Tibial artery (tissue), 4 donors: ENCODE data around the gene IREB2.

Source experiments
- DNase-seq, 2 donors: peaks; one replicate each; pipeline ENCODE4 v3.0.0-alpha.2; 2019
- H3K27ac ChIP-seq, 2 donors: fragments of 200-600 bp; sonication (generic) in 1 of 2; 1 replicate in 1 of 2; 2 replicates in 1 of 2; pipeline ENCODE4 v1.5.1; 2018 to 2019; ENCODE audit warnings: mild to moderate bottlenecking in 1 of 2
- H3K27me3 ChIP-seq, 2 donors: fragments of 200-600 bp; sonication (generic) in 1 of 2; one replicate each; pipeline versions ENCODE4 v1.5.1 to v1.6.0; 2016 to 2019
- H3K36me3 ChIP-seq, 3 donors: fragments of 200-600 bp; sonication (generic) in 2 of 3; one replicate each; pipeline ENCODE4 v1.5.1; 2016 to 2019; ENCODE audit warnings: mild to moderate bottlenecking in 2 of 3
- H3K4me1 ChIP-seq, 4 donors: fragments of 200-600 bp; sonication (generic) in 2 of 4; 1 replicate in 3 of 4; 2 replicates in 1 of 4; pipeline ENCODE4 v1.5.1; 2016 to 2019
- H3K4me3 ChIP-seq, 2 donors: fragments of 200-600 bp; sonication (generic) in 1 of 2; 1 replicate in 1 of 2; 2 replicates in 1 of 2; pipeline ENCODE4 v1.5.1; 2018 to 2019; ENCODE audit warnings: mild to moderate bottlenecking in 2 of 2
- H3K9me3 ChIP-seq, 3 donors: fragments of 200-600 bp; sonication (generic) in 1 of 3; one replicate each; pipeline ENCODE4 v1.5.1; 2016 to 2019
- CTCF ChIP-seq, 2 experiments: fragments of 200-600 bp in 1 of 2; fragments of 450-650 bp in 1 of 2; IDR thresholded peaks; one replicate each; pipeline ENCODE4 v1.5.1; 2017 to 2019; ENCODE audit warnings: antibody characterized with exemption in 2 of 2, mild to moderate bottlenecking in 1 of 2, moderate library complexity in 1 of 2
- intact Hi-C: fragments of 100-400 bp; cut with DNase I; formaldehyde crosslinking; loops from one replicate; pipeline ENCODE4 v1.15.0; 2023; ENCODE audit warnings: low total_unique reads

The IREB2 gene

GRCh38 chr15:78461171-78461888, 23.3 kb downstream of the IREB2 start:
- TF ChIP-seq CTCF (IDR thresholded peaks at IDR 0.05): no peak
- no peak for DNase-seq
- peaks cover 0 to 19% (median 4%) of the 10 kb centered on the region in 4 donors for H3K4me1 ChIP-seq
- H3K27me3 ChIP-seq: no peaks in the 10 kb centered on the region
- intact Hi-C loops: no loop called here
- H3K27ac ChIP-seq: no peak overlapping the region
- peaks cover 5 to 25% (median 24%) of the 10 kb centered on the region in 3 donors for H3K36me3 ChIP-seq
- H3K9me3 ChIP-seq: no peaks in the 10 kb centered on the region
- H3K4me3 ChIP-seq: no peak overlapping the region

GRCh38 chr15:78469031-78469430, 31.0 kb downstream of the IREB2 start:
- no peak overlapping the region for H3K4me3 ChIP-seq
- DNase-seq: no peak
- no peak overlapping the region for H3K27ac ChIP-seq
- H3K36me3 ChIP-seq: peaks cover 66 to 81% (median 74%) of the 10 kb centered on the region in 3 donors
- no peak for TF ChIP-seq CTCF (IDR thresholded peaks at IDR 0.05)
- intact Hi-C loops: no loop called here
- H3K4me1 ChIP-seq: peaks cover 0 to 7% (median 0%) of the 10 kb centered on the region in 4 donors
- H3K9me3 ChIP-seq: no peaks in the 10 kb centered on the region
- no peaks in the 10 kb centered on the region for H3K27me3 ChIP-seq

- Histone ChIP-seq H3K27me3 (no peaks in the 10 kb centered on the region), H3K4me3 (no peak overlapping the region), H3K4me1 (no peaks in the 10 kb centered on the region), H3K9me3 (no peaks in the 10 kb centered on the region), H3K27ac (no peak overlapping the region), H3K36me3 (peaks cover 73 to 77% (median 73%) of the 10 kb centered on the region in 3 donors)
- DNase-seq: no peak
- intact Hi-C loops: no loop called here
- no peak for TF ChIP-seq CTCF (IDR thresholded peaks at IDR 0.05)
Observed at GRCh38 chr15:78477295-78477694, 39.3 kb downstream of the IREB2 start.

- no peak for DNase-seq
- Histone ChIP-seq H3K9me3 (no peaks in the 10 kb centered on the region), H3K4me3 (no peak overlapping the region), H3K4me1 (no peaks in the 10 kb centered on the region), H3K27ac (no peak overlapping the region), H3K36me3 (peaks cover 64 to 76% (median 65%) of the 10 kb centered on the region in 3 donors), H3K27me3 (no peaks in the 10 kb centered on the region)
- intact Hi-C loops: no loop called here
- no peak for TF ChIP-seq CTCF (IDR thresholded peaks at IDR 0.05)
Observed at GRCh38 chr15:78479650-78480049, 41.6 kb downstream of the IREB2 start.

- H3K9me3 ChIP-seq: no peaks in the 10 kb centered on the region
- H3K4me3 ChIP-seq: no peak overlapping the region
- H3K36me3 ChIP-seq: peaks cover 64 to 77% (median 67%) of the 10 kb centered on the region in 3 donors
- H3K27ac ChIP-seq: no peak overlapping the region
- no peaks in the 10 kb centered on the region for H3K27me3 ChIP-seq
- intact Hi-C loops: no loop called here
- peaks cover 0 to 8% (median 0%) of the 10 kb centered on the region in 4 donors for H3K4me1 ChIP-seq
- no peak for DNase-seq
- no peak for TF ChIP-seq CTCF (IDR thresholded peaks at IDR 0.05)
Observed at GRCh38 chr15:78481917-78482316, 43.9 kb downstream of the IREB2 start.
